Ishikawa (cell line): Measurements from ENCODE around the gene FMO5.

Source experiments
- CEBPB ChIP-seq: IDR thresholded peaks from 2 replicates; pipeline ENCODE4 v1.6.1; 2012
- CREB1 ChIP-seq: IDR thresholded peaks from 2 replicates; pipeline ENCODE4 v1.6.1; 2012; ENCODE audit warnings: low read depth
- EGR1 ChIP-seq: IDR thresholded peaks from 2 replicates; pipeline ENCODE4 v1.6.1; 2012
- EP300 ChIP-seq: IDR thresholded peaks from 2 replicates; pipeline ENCODE4 v1.6.1; 2012; ENCODE audit warnings: borderline replicate concordance
- FOXM1 ChIP-seq: IDR thresholded peaks from 2 replicates; pipeline ENCODE4 v1.6.1; 2012; ENCODE audit warnings: low read depth, borderline replicate concordance
- MAX ChIP-seq: IDR thresholded peaks from 2 replicates; pipeline ENCODE4 v1.6.1; 2012
- REST ChIP-seq: IDR thresholded peaks from 2 replicates; pipeline ENCODE4 v1.6.1; 2012; ENCODE audit warnings: low read depth, mild to moderate bottlenecking
- TAF1 ChIP-seq: IDR thresholded peaks from 2 replicates; pipeline ENCODE4 v1.6.1; 2012; ENCODE audit warnings: low read depth, mild to moderate bottlenecking
- TCF12 ChIP-seq: IDR thresholded peaks from 2 replicates; pipeline ENCODE4 v1.6.1; 2012; ENCODE audit warnings: low read depth
- USF1 ChIP-seq: IDR thresholded peaks from 2 replicates; pipeline ENCODE4 v1.6.1; 2012

- TF ChIP-seq EGR1, result no peak
- no peak for TF ChIP-seq REST
- TF ChIP-seq USF1, result no peak
- TF ChIP-seq CEBPB, result no peak
- no peak for TF ChIP-seq EP300
- TF ChIP-seq MAX, result no peak
- no peak for TF ChIP-seq TAF1
- no peak for TF ChIP-seq FOXM1
- no peak for TF ChIP-seq CREB1
- TF ChIP-seq TCF12, result no peak
Observed at GRCh38 chr1:147272042-147272441, 46.9 kb upstream of the FMO5 start.
